ENCODE measurements around the gene RXRA.

- no peak for TF ChIP-seq CTCF (IDR thresholded peaks at IDR 0.05)
- TF ChIP-seq POLR2A (IDR thresholded peaks at IDR 0.05): no peak
Measured at GRCh38 chr9:134425812-134426211, 99.6 kb downstream of the RXRA start.
